IMR-90 (cell line): ENCODE results near the gene TTC31.

Experiments
- CTCF ChIP-seq: conservative IDR thresholded peaks from 2 replicates; pipeline ENCODE4 v1.5.1; 2012; ENCODE audit warnings: mild to moderate bottlenecking, low read depth, low read length, improper control_type of control experiment
- ELK1 ChIP-seq: fragments of 150-350 bp; IDR thresholded peaks from 2 replicates; pipeline ENCODE4 v1.6.1; 2016; ENCODE audit warnings: low read depth, mild to moderate bottlenecking, low read length, moderate library complexity, borderline replicate concordance
- POLR2A ChIP-seq: IDR thresholded peaks from 2 replicates; pipeline ENCODE4 v1.6.1; 2012; ENCODE audit warnings: mild to moderate bottlenecking, low read depth, low read length
- RFX5 ChIP-seq: IDR thresholded peaks from 2 replicates; pipeline ENCODE4 v1.8.0; 2012; ENCODE audit warnings: low read depth, mild to moderate bottlenecking, low read length, moderate library complexity
- USF2 ChIP-seq: fragments of 150-350 bp; IDR thresholded peaks from 2 replicates; pipeline ENCODE4 v1.6.1; 2017; ENCODE audit warnings: mild to moderate bottlenecking, antibody characterized with exemption, low read length, low read depth

GRCh38 chr2:74500578-74500946 lies 17.7 kb downstream of the TTC31 start:
- TF ChIP-seq POLR2A: no peak
- no peak for TF ChIP-seq CTCF
- TF ChIP-seq RFX5: no peak
- TF ChIP-seq ELK1: no peak
- no peak for TF ChIP-seq USF2
